HepG2 (cell line): Measurements from ENCODE around the gene GPT2. TPM values are rescaled to one million over a fixed set of nuclear protein-coding genes. Genes with fewer than 3 reads are reported as not detected.

ENCODE experiments used
- ATAC-seq: fragments of 200-7000 bp; cut with Tn5 transposase; 3 replicates; pipeline ENCODE4 v1.9.1; 2020; ENCODE audit warnings: mild to moderate bottlenecking, moderate library complexity
- BruUV-seq: library from RNA; stranded (reverse); fragments of 400-500 nt; replicated peaks from 2 replicates; lab custom pipeline; 2021; lab: Mats Ljungman, UMichigan
- CTCF ChIA-PET: fragments of 300-600 bp; formaldehyde crosslinking; extraction: SDS; loops from one replicate; lab custom pipeline; 2021; ENCODE audit warnings: low total read pairs, inconsistent platforms, low intra/inter-chr PET ratio; lab: Yijun Ruan, JAX
- POLR2A ChIA-PET: fragments of 350-600 bp; sonication (Branson Sonifier 250); formaldehyde crosslinking; loops from one replicate; lab custom pipeline; 2020; ENCODE audit warnings: antibody characterized with exemption, inconsistent platforms; lab: Yijun Ruan, JAX
- DNase-seq: peaks from one replicate; pipeline ENCODE4 v3.0.0-alpha.2; 2015; ENCODE audit warnings: low spot score
- FAIRE-seq: peaks from 3 replicates; lab custom pipeline; 2011; peaks lifted over from hg19 to GRCh38; lab: Jason Lieb, UNC
- H2AFZ ChIP-seq: one replicate; pipeline ENCODE4 v1.6.1; 2011; ENCODE audit warnings: low read length, inconsistent platforms
- H3K27ac ChIP-seq: fragments of 300-600 bp; 3 replicates; pipeline ENCODE4 v1.8.0; 2011; ENCODE audit warnings: mixed run types, mild to moderate bottlenecking, mixed read lengths, low read length, inconsistent platforms; ENCODE audit not compliant: insufficient read depth; ENCODE audit errors: extremely low read length
- H3K27me3 ChIP-seq, 2 experiments: fragments of 200-600 bp in 1 of 2; 2 replicates in 1 of 2; 3 replicates in 1 of 2; pipeline versions ENCODE4 v1.6.0 to v1.8.0; 2011; ENCODE audit warnings: low read length in 2 of 2, mild to moderate bottlenecking in 2 of 2, moderate library complexity in 2 of 2, inconsistent platforms in 1 of 2; ENCODE audit not compliant: insufficient read depth in 2 of 2, control insufficient read depth in 1 of 2
- H3K36me3 ChIP-seq, 2 experiments: fragments of 200-600 bp in 1 of 2; replicated peaks in 1 of 2; 2 replicates in 1 of 2; 3 replicates in 1 of 2; pipeline versions ENCODE4 v1.5.1 to v1.8.0; 2011; ENCODE audit warnings: low read length in 2 of 2, inconsistent platforms in 1 of 2; ENCODE audit not compliant: insufficient read depth in 2 of 2, control insufficient read depth in 1 of 2
- H3K4me1 ChIP-seq: 2 replicates; pipeline ENCODE4 v1.5.1; 2012; ENCODE audit warnings: low read length, inconsistent platforms; ENCODE audit not compliant: insufficient read depth
- H3K4me2 ChIP-seq: 2 replicates; pipeline ENCODE4 v1.6.0; 2011; ENCODE audit warnings: low read depth, low read length, inconsistent platforms
- H3K4me3 ChIP-seq, 3 experiments: fragments of 200-600 bp in 1 of 3; sonication (generic), shearing (Covaris generic) in 1 of 3; replicated peaks in 1 of 3; 2 replicates each; pipeline ENCODE4 v1.5.1; 2011 to 2016; ENCODE audit warnings: low read length in 3 of 3, inconsistent platforms in 2 of 3, low read depth in 2 of 3, mild to moderate bottlenecking in 2 of 3, control low read depth in 1 of 3, mixed read lengths in 1 of 3; ENCODE audit not compliant: insufficient read depth in 1 of 3
- H3K79me2 ChIP-seq: one replicate; pipeline ENCODE4 v1.6.1; 2011; ENCODE audit warnings: low read length, inconsistent platforms; ENCODE audit not compliant: insufficient read depth
- H3K9ac ChIP-seq: 2 replicates; pipeline ENCODE4 v1.6.0; 2011; ENCODE audit warnings: mild to moderate bottlenecking, low read depth, low read length, inconsistent platforms; ENCODE audit not compliant: insufficient read depth
- H3K9me3 ChIP-seq: 2 replicates; pipeline ENCODE4 v1.5.1; 2012; ENCODE audit warnings: mild to moderate bottlenecking, low read length
- H4K20me1 ChIP-seq: 2 replicates; pipeline ENCODE4 v1.6.0; 2011; ENCODE audit warnings: inconsistent platforms, mild to moderate bottlenecking, low read length, moderate library complexity; ENCODE audit not compliant: insufficient read depth
- GPN1 ChIP-seq: sonication (generic); formaldehyde crosslinking; IDR thresholded peaks from 2 replicates; pipeline ENCODE4 v1.5.1; 2020; ENCODE audit warnings: missing genetic modification reagents, borderline replicate concordance
- SMC3 ChIP-seq: IDR thresholded peaks from 2 replicates; pipeline ENCODE4 v1.6.1; 2011; ENCODE audit warnings: low read length, improper control_type of control experiment
- SUZ12 ChIP-seq: fragments of 150-350 bp; IDR thresholded peaks from 2 replicates; pipeline ENCODE4 v1.6.1; 2014; ENCODE audit warnings: low read depth, low read length
- TSC22D2 ChIP-seq: sonication (generic); formaldehyde crosslinking; IDR thresholded peaks from 2 replicates; pipeline ENCODE4 v1.5.1; 2020; ENCODE audit warnings: missing genetic modification reagents, mild to moderate bottlenecking, borderline replicate concordance
- ZBTB3 ChIP-seq: sonication (generic); formaldehyde crosslinking; IDR thresholded peaks from 2 replicates; pipeline ENCODE4 v1.4.0; 2020; ENCODE audit warnings: low read depth, mild to moderate bottlenecking, moderate library complexity, missing genetic modification reagents, borderline replicate concordance
- ZNF264 ChIP-seq: sonication (generic); formaldehyde crosslinking; IDR thresholded peaks from 2 replicates; pipeline ENCODE4 v1.4.0; 2020; ENCODE audit warnings: missing genetic modification reagents
- ZNF292 ChIP-seq: sonication (generic); formaldehyde crosslinking; IDR thresholded peaks from 2 replicates; pipeline ENCODE4 v1.8.1; 2022; ENCODE audit warnings: mild to moderate bottlenecking, low read depth, missing genetic modification reagents, borderline replicate concordance
- ZNF350 ChIP-seq: sonication (generic); formaldehyde crosslinking; IDR thresholded peaks from 2 replicates; pipeline ENCODE4 v1.4.0; 2020; ENCODE audit warnings: mild to moderate bottlenecking, low read depth, missing genetic modification reagents, borderline replicate concordance
- ZNF44 ChIP-seq: sonication (generic); formaldehyde crosslinking; IDR thresholded peaks from 2 replicates; pipeline ENCODE4 v1.5.1; 2020; ENCODE audit warnings: mild to moderate bottlenecking, missing genetic modification reagents
- ZNF772 ChIP-seq: sonication (generic); formaldehyde crosslinking; IDR thresholded peaks from 2 replicates; pipeline ENCODE4 v1.5.0; 2020; ENCODE audit warnings: mild to moderate bottlenecking, missing genetic modification reagents
- WGBS: methylation state at CpG from one replicate; pipeline ENCODE4 v1.1.6; 2017; ENCODE audit warnings: low lambda C conversion rate; 5-methylcytosine and 5-hydroxymethylcytosine counted together
- in situ Hi-C: cut with HindIII; loops from 2 replicates; pipeline ENCODE4 v1.10.0; 2017; ENCODE audit warnings: low pct_unique_long_range_greater_than_20kb; ENCODE audit not compliant: extremely low pct_ligation_motif_present
- intact Hi-C: fragments of 100-400 bp; cut with micrococcal nuclease; formaldehyde crosslinking; loops from one replicate; pipeline ENCODE4 v1.10.0; 2022; ENCODE audit not compliant: unreplicated experiment
- polyA plus RNA-seq, 8 experiments: library from polyadenylated mRNA; depleted of rRNA in 3 of 8; stranded (reverse) in 7 of 8; unstranded in 1 of 8; fragments of >200 nt; fragmentation: Illumina TruSeq in 4 of 8; extraction: Trizol in 4 of 8; gene quantifications; 2 replicates each; pipeline versions ENCODE4 v1.2.1 to v1.2.3, GENCODE V29; 2011 to 2016; ENCODE audit warnings: low read depth in 4 of 8, missing spikeins in 1 of 8, mixed read lengths in 1 of 8; ENCODE audit not compliant: insufficient read depth in 1 of 8
- total RNA-seq, 5 experiments: library from RNA; depleted of rRNA; stranded (reverse); fragments of >200 nt; fragmentation: Illumina TruSeq; extraction: Trizol; gene quantifications; 2 replicates each; pipeline ENCODE4 v1.2.3, GENCODE V29; 2016; ENCODE audit warnings: low read depth in 1 of 5
- TF ChIP-seq, protein P1 (sequence below): sonication (generic); formaldehyde crosslinking; IDR thresholded peaks from 2 replicates; pipeline ENCODE4 v1.5.0; 2020; ENCODE audit warnings: missing genetic modification reagents
- TF ChIP-seq, protein P2 (sequence below): sonication (generic); formaldehyde crosslinking; IDR thresholded peaks from 2 replicates; pipeline ENCODE4 v1.5.0; 2020; ENCODE audit warnings: mild to moderate bottlenecking, missing genetic modification reagents, moderate library complexity
- TF ChIP-seq, protein P3 (sequence below), 2 experiments: sonication (generic) in 1 of 2; formaldehyde crosslinking in 1 of 2; IDR thresholded peaks; 2 replicates each; pipeline versions ENCODE4 v1.4.0 to v1.6.1; 2018 to 2020; ENCODE audit warnings: missing genetic modification reagents in 2 of 2, borderline replicate concordance in 1 of 2, low read depth in 1 of 2, mild to moderate bottlenecking in 1 of 2, missing biosample characterization in 1 of 2
- TF ChIP-seq, protein P4 (sequence below): sonication (generic); formaldehyde crosslinking; IDR thresholded peaks from 2 replicates; pipeline ENCODE4 v1.4.0; 2020; ENCODE audit warnings: missing genetic modification reagents
- TF ChIP-seq, protein P5 (sequence below): sonication (generic); formaldehyde crosslinking; IDR thresholded peaks from 2 replicates; pipeline ENCODE4 v1.5.0; 2020; ENCODE audit warnings: missing genetic modification reagents, mild to moderate bottlenecking, borderline replicate concordance

The GPT2 gene
- total and polyA plus RNA-seq, 2 of the 13 experiments (the other 11 are each of a cell fraction or from before 2014, with no cell fraction given) = 138 to 267 TPM

DNA sequence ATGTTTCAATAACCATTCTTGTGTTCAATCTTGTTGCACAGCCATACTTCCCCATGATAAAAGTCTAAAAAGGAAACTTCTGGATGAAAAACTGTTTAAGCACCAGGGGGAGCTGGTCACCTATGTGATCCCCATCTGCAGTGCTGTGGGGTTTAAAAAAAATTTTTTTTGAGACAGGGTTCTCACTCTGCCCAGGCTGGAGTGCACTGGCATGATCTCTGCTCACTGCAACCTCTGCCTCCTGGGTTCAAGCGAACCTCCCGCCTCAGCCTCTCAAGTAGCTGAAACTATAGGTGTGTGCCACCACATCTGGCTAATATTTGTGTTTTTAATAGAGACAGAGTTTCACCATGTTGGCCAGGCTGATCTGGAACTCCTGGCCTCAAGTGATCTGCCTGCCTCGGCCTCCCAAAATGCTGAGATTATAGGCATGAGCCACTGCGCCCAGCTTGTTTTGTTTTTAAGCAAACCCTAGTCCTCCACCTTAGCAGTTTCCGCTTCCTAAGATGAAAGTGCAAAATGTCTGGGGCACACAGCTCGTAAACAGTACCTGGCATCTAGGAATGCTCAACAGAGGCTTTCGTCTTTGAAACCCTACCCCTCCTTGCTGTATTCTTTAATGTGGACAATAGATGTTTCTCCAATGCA lies 63.9 kb downstream of the GPT2 start:
- H3K4me2 ChIP-seq = peak overlapping the region; percentile 80
- H3K79me2 ChIP-seq = no peaks in the 10 kb centered on the region
- H3K4me1 ChIP-seq = peaks cover 42% of the 10 kb centered on the region
- peak overlapping the region; percentile 1 to 47 (median 15); a peak in 5 of 6 replicates for H3K4me3 ChIP-seq
- no TSS peak for BruUV-seq
- H3K9ac ChIP-seq = peak overlapping the region; percentile 40
- in situ Hi-C loops = loop anchor here (5.0 to 10.0 kb wide), 3 partner anchors 69 to 1217 kb away; no protein-coding TSS in a partner anchor
- CTCF ChIA-PET = interaction anchor here (0.9 to 2.8 kb wide), 6 partner anchors 26 to 1217 kb away, joined by 3 to 27 read pairs (median 11); partner anchors contain the start of genes ABCC12 and DNAJA2
- WGBS = 18% methylated on average over 7 of the region's 7 CpGs
- intact Hi-C loops = loop anchor here (1.0 to 5.0 kb wide), 5 partner anchors 25 to 1217 kb away; partner anchors contain the start of gene DNAJA2
- POLR2A ChIA-PET = interaction anchor here (0.9 to 2.0 kb wide), 9 partner anchors 9 to 1217 kb away, joined by 3 to 20 read pairs (median 7); partner anchors contain the start of gene DNAJA2
- no peaks in the 10 kb centered on the region for H3K9me3 ChIP-seq
- H2AFZ ChIP-seq = no peak overlapping the region
- FAIRE-seq (peak; percentile 8), DNase-seq (peak; percentile 71), ATAC-seq (peak; percentile 80)
- no peaks in the 10 kb centered on the region for H3K36me3 ChIP-seq
- H4K20me1 ChIP-seq = no peaks in the 10 kb centered on the region
- no peaks in the 10 kb centered on the region for H3K27me3 ChIP-seq
- peak overlapping the region; percentile 56 for H3K27ac ChIP-seq
- no peak for TF ChIP-seq GPN1 (CRISPR knock-in tag)
- 0 out of 2 replicates have a peak, but pooled peaks have one; percentile 41 for TF ChIP-seq ZNF772
- TF ChIP-seq, protein P1, sequence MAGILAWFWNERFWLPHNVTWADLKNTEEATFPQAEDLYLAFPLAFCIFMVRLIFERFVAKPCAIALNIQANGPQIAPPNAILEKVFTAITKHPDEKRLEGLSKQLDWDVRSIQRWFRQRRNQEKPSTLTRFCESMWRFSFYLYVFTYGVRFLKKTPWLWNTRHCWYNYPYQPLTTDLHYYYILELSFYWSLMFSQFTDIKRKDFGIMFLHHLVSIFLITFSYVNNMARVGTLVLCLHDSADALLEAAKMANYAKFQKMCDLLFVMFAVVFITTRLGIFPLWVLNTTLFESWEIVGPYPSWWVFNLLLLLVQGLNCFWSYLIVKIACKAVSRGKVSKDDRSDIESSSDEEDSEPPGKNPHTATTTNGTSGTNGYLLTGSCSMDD (CRISPR knock-in tag) = no peak
- TF ChIP-seq ZBTB3 = 0 out of 2 replicates have a peak, but pooled peaks have one; percentile 41
- TF ChIP-seq, protein P2, sequence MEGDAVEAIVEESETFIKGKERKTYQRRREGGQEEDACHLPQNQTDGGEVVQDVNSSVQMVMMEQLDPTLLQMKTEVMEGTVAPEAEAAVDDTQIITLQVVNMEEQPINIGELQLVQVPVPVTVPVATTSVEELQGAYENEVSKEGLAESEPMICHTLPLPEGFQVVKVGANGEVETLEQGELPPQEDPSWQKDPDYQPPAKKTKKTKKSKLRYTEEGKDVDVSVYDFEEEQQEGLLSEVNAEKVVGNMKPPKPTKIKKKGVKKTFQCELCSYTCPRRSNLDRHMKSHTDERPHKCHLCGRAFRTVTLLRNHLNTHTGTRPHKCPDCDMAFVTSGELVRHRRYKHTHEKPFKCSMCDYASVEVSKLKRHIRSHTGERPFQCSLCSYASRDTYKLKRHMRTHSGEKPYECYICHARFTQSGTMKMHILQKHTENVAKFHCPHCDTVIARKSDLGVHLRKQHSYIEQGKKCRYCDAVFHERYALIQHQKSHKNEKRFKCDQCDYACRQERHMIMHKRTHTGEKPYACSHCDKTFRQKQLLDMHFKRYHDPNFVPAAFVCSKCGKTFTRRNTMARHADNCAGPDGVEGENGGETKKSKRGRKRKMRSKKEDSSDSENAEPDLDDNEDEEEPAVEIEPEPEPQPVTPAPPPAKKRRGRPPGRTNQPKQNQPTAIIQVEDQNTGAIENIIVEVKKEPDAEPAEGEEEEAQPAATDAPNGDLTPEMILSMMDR (CRISPR knock-in tag) = peak; percentile 85
- TF ChIP-seq, protein P3, sequence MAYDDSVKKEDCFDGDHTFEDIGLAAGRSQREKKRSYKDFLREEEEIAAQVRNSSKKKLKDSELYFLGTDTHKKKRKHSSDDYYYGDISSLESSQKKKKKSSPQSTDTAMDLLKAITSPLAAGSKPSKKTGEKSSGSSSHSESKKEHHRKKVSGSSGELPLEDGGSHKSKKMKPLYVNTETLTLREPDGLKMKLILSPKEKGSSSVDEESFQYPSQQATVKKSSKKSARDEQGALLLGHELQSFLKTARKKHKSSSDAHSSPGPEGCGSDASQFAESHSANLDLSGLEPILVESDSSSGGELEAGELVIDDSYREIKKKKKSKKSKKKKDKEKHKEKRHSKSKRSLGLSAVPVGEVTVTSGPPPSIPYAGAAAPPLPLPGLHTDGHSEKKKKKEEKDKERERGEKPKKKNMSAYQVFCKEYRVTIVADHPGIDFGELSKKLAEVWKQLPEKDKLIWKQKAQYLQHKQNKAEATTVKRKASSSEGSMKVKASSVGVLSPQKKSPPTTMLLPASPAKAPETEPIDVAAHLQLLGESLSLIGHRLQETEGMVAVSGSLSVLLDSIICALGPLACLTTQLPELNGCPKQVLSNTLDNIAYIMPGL (CRISPR knock-in tag; IDR thresholded peaks at IDR 0.05; ENCODE audit: borderline replicate concordance in 1 of 2, low read depth in 1 of 2) = peak; percentile 8 to 24; a peak in 1 of 4 replicates
- TF ChIP-seq ZNF264 (CRISPR knock-in tag) = 0 out of 2 replicates have a peak, but pooled peaks have one; percentile 12
- TF ChIP-seq, protein P4, sequence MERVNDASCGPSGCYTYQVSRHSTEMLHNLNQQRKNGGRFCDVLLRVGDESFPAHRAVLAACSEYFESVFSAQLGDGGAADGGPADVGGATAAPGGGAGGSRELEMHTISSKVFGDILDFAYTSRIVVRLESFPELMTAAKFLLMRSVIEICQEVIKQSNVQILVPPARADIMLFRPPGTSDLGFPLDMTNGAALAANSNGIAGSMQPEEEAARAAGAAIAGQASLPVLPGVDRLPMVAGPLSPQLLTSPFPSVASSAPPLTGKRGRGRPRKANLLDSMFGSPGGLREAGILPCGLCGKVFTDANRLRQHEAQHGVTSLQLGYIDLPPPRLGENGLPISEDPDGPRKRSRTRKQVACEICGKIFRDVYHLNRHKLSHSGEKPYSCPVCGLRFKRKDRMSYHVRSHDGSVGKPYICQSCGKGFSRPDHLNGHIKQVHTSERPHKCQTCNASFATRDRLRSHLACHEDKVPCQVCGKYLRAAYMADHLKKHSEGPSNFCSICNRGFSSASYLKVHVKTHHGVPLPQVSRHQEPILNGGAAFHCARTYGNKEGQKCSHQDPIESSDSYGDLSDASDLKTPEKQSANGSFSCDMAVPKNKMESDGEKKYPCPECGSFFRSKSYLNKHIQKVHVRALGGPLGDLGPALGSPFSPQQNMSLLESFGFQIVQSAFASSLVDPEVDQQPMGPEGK (CRISPR knock-in tag) = no peak
- TF ChIP-seq ZNF350 (CRISPR knock-in tag) = peak; percentile 27; the same call in 1 of the 2 replicates
- TF ChIP-seq ZNF292 (CRISPR knock-in tag) = no peak; the same call in 1 of the 2 replicates
- TF ChIP-seq TSC22D2 (CRISPR knock-in tag) = no peak
- 0 out of 2 replicates have a peak, but pooled peaks have one; percentile 39 for TF ChIP-seq ZNF44 (CRISPR knock-in tag)
- TF ChIP-seq SMC3 = peak; percentile 95
- TF ChIP-seq, protein P5, sequence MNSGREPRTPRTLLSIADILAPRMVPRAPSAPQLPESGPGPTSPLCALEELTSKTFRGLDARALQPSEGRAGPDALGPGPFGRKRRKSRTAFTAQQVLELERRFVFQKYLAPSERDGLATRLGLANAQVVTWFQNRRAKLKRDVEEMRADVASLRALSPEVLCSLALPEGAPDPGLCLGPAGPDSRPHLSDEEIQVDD (CRISPR knock-in tag) = no peak
- TF ChIP-seq SUZ12 = no peak
